Measurements from ENCODE around the gene CBX6. TPM values are rescaled to one million over a fixed set of nuclear protein-coding genes. Genes with fewer than 3 reads are reported as not detected.

The CBX6 gene
- total and polyA plus RNA-seq, 10 donors, result 10.2 to 72.2 (median 38.7) TPM

DNA sequence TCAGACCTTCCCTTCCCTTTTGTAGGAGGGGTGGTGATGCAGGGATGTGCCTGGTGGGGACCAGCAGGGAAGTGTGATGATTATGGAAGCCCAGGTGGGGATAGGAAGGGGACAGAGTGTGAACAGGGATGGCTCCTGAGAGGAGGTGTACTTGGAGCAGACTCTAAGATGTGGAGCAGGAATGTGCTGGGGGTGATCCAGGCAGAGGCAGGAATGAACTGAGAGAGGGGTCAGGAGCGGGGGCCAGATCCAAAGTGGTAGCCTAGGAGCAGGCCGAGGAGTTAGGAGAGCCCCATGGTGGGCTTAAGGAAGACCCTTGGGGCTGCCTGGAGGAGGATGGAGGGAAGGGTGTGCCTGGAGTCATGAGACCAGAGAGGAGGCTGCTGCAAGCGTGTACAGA, 31.9 kb downstream of the CBX6 start:
- WGBS, 5 donors, result 82 to 95% (median 87%) methylated on average over 3 of the region's 3 CpGs
- no peak overlapping the region for H3K27ac ChIP-seq
- DNase-seq, result no peak
- peaks cover 0 to 60% (median 23%) of the 10 kb centered on the region in 7 donors for H3K27me3 ChIP-seq (replicated peaks in 1 of 7)
- no peak overlapping the region for H3K4me3 ChIP-seq
- H3K36me3 ChIP-seq, result no peaks in the 10 kb centered on the region
- no peak for TF ChIP-seq POLR2A (IDR thresholded peaks at IDR 0.05)
- TF ChIP-seq, protein P1, sequence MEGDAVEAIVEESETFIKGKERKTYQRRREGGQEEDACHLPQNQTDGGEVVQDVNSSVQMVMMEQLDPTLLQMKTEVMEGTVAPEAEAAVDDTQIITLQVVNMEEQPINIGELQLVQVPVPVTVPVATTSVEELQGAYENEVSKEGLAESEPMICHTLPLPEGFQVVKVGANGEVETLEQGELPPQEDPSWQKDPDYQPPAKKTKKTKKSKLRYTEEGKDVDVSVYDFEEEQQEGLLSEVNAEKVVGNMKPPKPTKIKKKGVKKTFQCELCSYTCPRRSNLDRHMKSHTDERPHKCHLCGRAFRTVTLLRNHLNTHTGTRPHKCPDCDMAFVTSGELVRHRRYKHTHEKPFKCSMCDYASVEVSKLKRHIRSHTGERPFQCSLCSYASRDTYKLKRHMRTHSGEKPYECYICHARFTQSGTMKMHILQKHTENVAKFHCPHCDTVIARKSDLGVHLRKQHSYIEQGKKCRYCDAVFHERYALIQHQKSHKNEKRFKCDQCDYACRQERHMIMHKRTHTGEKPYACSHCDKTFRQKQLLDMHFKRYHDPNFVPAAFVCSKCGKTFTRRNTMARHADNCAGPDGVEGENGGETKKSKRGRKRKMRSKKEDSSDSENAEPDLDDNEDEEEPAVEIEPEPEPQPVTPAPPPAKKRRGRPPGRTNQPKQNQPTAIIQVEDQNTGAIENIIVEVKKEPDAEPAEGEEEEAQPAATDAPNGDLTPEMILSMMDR (IDR thresholded peaks at IDR 0.05 in 8 of 11, conservative IDR thresholded peaks at IDR 0.05 in 3 of 11), result no peak
- TF ChIP-seq POLR2AphosphoS5 (IDR thresholded peaks at IDR 0.05), result no peak
- intact Hi-C loops (cut with DNase I; ENCODE audit: low total_unique reads), result no loop called here
- H3K4me1 ChIP-seq, result peaks cover 8 to 33% (median 17%) of the 10 kb centered on the region in 6 donors
- no peaks in the 10 kb centered on the region for H3K9me3 ChIP-seq

DNA sequence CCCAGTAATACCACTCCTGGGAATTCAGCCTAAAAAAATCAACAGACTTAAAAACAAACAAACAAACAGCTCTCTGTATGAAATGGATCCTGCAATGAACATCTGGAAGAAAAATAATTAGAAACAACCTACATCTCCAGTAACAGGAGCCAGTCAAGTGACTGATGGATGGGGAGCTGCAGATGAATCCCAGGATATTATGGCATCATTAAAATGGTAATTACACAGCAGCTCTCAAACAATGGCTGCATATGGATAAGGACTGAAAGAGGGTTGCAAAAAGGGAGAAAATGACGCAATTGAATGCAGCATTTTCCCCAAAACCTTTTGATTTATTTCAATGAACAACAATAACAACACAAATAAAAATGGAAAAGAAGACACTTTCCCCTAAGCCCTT, 32.3 kb downstream of the CBX6 start:
- Histone ChIP-seq H3K9me3 (no peaks in the 10 kb centered on the region), H3K4me1 (peaks cover 8 to 32% (median 17%) of the 10 kb centered on the region in 6 donors), H3K27me3 (replicated peaks in 1 of 7) (peaks cover 0 to 60% (median 21%) of the 10 kb centered on the region in 7 donors), H3K4me3 (no peak overlapping the region), H3K36me3 (no peaks in the 10 kb centered on the region), H3K27ac (no peak overlapping the region)
- intact Hi-C loops (cut with DNase I; ENCODE audit: low total_unique reads), result no loop called here
- DNase-seq, result no peak
- TF ChIP-seq POLR2A (IDR thresholded peaks at IDR 0.05) (no peak), POLR2AphosphoS5 (IDR thresholded peaks at IDR 0.05) (no peak)
- TF ChIP-seq, protein P1 (IDR thresholded peaks at IDR 0.05 in 8 of 11, conservative IDR thresholded peaks at IDR 0.05 in 3 of 11), result no peak
- WGBS, 5 donors, result 87 to 97% (median 93%) methylated on average over 1 of the region's 1 CpG

DNA sequence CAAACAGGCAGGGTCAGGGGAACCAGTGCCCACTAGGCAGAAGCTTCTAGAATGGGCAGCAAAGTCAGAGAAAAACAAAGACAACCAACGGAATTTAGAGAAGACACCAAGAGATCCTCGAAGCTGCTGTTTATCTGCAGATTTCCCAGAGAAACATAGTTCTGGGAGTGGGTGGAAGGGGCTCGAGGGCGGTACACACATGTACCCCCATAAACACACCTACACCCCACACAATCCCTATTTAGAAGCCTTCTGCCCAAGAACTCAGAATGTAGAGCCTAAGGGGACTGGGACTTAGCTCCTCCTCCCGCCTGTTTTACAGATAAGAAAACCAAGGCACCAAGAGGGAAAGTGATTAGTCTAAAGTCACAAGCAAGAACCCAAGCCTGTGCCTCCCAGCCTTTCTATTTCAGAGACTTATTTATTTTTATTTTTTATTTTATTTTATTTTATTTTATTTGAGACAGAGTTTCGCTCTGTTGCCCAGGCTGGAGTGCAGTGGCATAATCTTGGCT, 34.5 kb downstream of the CBX6 start:
- Histone ChIP-seq H3K36me3 (no peaks in the 10 kb centered on the region), H3K27ac (no peak overlapping the region), H3K4me1 (peaks cover under 1 to 16% (median 4%) of the 10 kb centered on the region in 6 donors), H3K27me3 (replicated peaks in 1 of 7) (peaks cover 0 to 51% (median 12%) of the 10 kb centered on the region in 7 donors), H3K9me3 (no peaks in the 10 kb centered on the region), H3K4me3 (no peak overlapping the region)
- WGBS, 5 donors, result 79 to 91% (median 87%) methylated on average over 6 of the region's 6 CpGs
- intact Hi-C loops (cut with DNase I; ENCODE audit: low total_unique reads), result no loop called here
- no peak for DNase-seq
- TF ChIP-seq, protein P1 (IDR thresholded peaks at IDR 0.05 in 8 of 11, conservative IDR thresholded peaks at IDR 0.05 in 3 of 11), result no peak
- TF ChIP-seq POLR2AphosphoS5 (IDR thresholded peaks at IDR 0.05) (no peak), POLR2A (IDR thresholded peaks at IDR 0.05) (no peak)

DNA sequence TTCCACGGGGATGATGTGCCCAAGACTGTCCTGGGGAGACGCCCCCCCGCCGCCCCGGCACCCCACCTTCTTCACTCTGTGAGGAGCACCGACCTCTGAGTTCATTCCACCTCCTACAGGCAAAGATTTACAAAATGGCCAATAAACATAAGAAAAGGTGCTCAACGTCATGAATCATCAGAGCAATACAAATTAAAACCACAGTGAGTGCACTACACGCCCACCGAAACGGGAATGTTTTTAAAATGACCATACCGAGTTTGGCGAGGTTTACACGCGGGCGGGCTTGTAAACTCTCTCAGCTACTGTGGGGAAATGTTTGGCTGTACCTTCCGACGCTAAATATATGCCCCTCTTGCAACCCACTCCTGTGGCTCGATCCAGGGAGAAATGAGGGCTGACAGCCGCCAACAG, 36.1 kb downstream of the CBX6 start:
- Histone ChIP-seq H3K36me3 (no peaks in the 10 kb centered on the region), H3K9me3 (no peaks in the 10 kb centered on the region), H3K27me3 (replicated peaks in 1 of 7) (peaks cover 0 to 36% (median 0%) of the 10 kb centered on the region in 7 donors), H3K4me1 (no peaks in the 10 kb centered on the region), H3K27ac (no peak overlapping the region), H3K4me3 (no peak overlapping the region)
- WGBS, 5 donors, result 77 to 81% (median 79%) methylated on average over 19 of the region's 19 CpGs
- intact Hi-C loops (cut with DNase I; ENCODE audit: low total_unique reads), result no loop called here
- TF ChIP-seq POLR2A (IDR thresholded peaks at IDR 0.05), result no peak
- TF ChIP-seq POLR2AphosphoS5 (IDR thresholded peaks at IDR 0.05), result no peak
- TF ChIP-seq, protein P1 (IDR thresholded peaks at IDR 0.05 in 8 of 11, conservative IDR thresholded peaks at IDR 0.05 in 3 of 11), result no peak
- DNase-seq, result no peak

All from spleen (tissue), 11 donors.